DND-41 (cell line): Measurements from ENCODE around the gene FOXK1.
A peak's percentile ranks its signal among the peaks of the same experiment; 100 is the strongest.

Source experiments
- ATAC-seq: fragments of 200-7000 bp; cut with Tn5 transposase; 3 replicates; pipeline ENCODE4 v1.9.1; 2021; ENCODE audit warnings: low read depth; ENCODE audit not compliant: insufficient read depth
- DNase-seq: peaks from one replicate; pipeline ENCODE4 v3.0.0-alpha.2; 2020
- H2AFZ ChIP-seq: 2 replicates; pipeline ENCODE4 v1.6.0; 2012; ENCODE audit warnings: low read depth, low read length
- H3K27ac ChIP-seq: 2 replicates; pipeline ENCODE4 v1.5.1; 2012; ENCODE audit warnings: low read length, inconsistent platforms
- H3K27me3 ChIP-seq: fragments of 200-600 bp; sonication (generic); 2 replicates; pipeline ENCODE4 v1.6.0; 2012; ENCODE audit warnings: low read length, mild to moderate bottlenecking, inconsistent platforms; ENCODE audit not compliant: insufficient read depth, poor library complexity
- H3K36me3 ChIP-seq: 2 replicates; pipeline ENCODE4 v1.5.1; 2012; ENCODE audit warnings: low read length, inconsistent platforms; ENCODE audit not compliant: insufficient read depth
- H3K4me1 ChIP-seq: 2 replicates; pipeline ENCODE4 v1.5.1; 2012; ENCODE audit warnings: mild to moderate bottlenecking, low read length; ENCODE audit not compliant: insufficient read depth
- H3K4me2 ChIP-seq: 2 replicates; pipeline ENCODE4 v1.6.0; 2012; ENCODE audit warnings: mild to moderate bottlenecking, moderate library complexity, low read length, inconsistent platforms; ENCODE audit not compliant: insufficient read depth
- H3K4me3 ChIP-seq, 2 experiments: fragments of 200-600 bp in 1 of 2; shearing (Covaris generic) in 1 of 2; 2 replicates each; pipeline ENCODE4 v1.5.1; 2012 to 2016; ENCODE audit warnings: inconsistent platforms in 2 of 2, low read length in 2 of 2, mild to moderate bottlenecking in 2 of 2, low read depth in 1 of 2, moderate library complexity in 1 of 2
- H3K79me2 ChIP-seq: 2 replicates; pipeline ENCODE4 v1.6.0; 2012; ENCODE audit warnings: low read length, inconsistent platforms; ENCODE audit not compliant: insufficient read depth
- H3K9ac ChIP-seq: 2 replicates; pipeline ENCODE4 v1.6.0; 2012; ENCODE audit warnings: low read depth, mild to moderate bottlenecking, inconsistent platforms, low read length, moderate library complexity
- H3K9me3 ChIP-seq: 2 replicates; pipeline ENCODE4 v1.5.1; 2012; ENCODE audit warnings: low read length, moderate library complexity, mild to moderate bottlenecking, inconsistent platforms; ENCODE audit not compliant: insufficient read depth, severe bottlenecking
- H4K20me1 ChIP-seq: 2 replicates; pipeline ENCODE4 v1.6.0; 2012; ENCODE audit warnings: low read length; ENCODE audit not compliant: insufficient read depth
- EZH2 ChIP-seq: IDR thresholded peaks from 3 replicates; pipeline ENCODE4 v1.6.1; 2012; ENCODE audit warnings: borderline replicate concordance, low read depth, mild to moderate bottlenecking, moderate library complexity, low read length, inconsistent platforms; ENCODE audit not compliant: severe bottlenecking
- TF ChIP-seq, protein P1 (sequence below): IDR thresholded peaks from 2 replicates; pipeline ENCODE4 v1.5.1; 2012; ENCODE audit warnings: borderline replicate concordance, low read length, moderate library complexity, mild to moderate bottlenecking; ENCODE audit not compliant: poor library complexity, severe bottlenecking; ENCODE audit errors: extremely low read depth

FOXK1 gene

DNA sequence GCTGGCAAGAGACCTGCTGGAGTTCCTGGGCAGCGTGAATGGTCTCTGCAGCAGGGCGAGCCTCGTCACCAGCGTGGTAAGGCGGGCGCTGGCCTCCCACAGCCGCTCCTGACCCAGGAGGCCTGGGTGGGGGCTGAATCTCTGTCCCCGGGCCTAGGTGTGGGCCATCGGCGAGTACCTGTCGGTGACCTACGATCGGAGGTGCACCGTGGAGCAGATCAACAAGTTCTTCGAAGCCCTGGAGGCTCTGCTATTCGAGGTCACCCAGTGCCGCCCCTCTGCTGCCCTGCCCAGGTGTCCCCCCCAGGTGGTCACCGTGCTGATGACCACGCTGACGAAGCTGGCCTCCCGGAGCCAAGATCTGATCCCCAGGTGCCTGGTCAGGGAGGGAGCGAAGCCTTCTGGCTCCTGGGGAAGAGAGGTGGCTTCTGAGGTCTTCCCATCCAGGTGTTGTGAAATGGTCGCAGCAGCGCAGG is 108.5 kb downstream of the FOXK1 start:
- no peak for DNase-seq
- Histone ChIP-seq H3K9me3 (no peaks in the 10 kb centered on the region), H3K79me2 (no peaks in the 10 kb centered on the region), H3K9ac (no peak overlapping the region), H2AFZ (no peak overlapping the region), H3K27me3 (no peaks in the 10 kb centered on the region), H4K20me1 (no peaks in the 10 kb centered on the region), H3K4me1 (no peaks in the 10 kb centered on the region), H3K4me2 (no peak overlapping the region), H3K27ac (no peak overlapping the region), H3K4me3 (no peak overlapping the region), H3K36me3 (peaks cover 68% of the 10 kb centered on the region)
- no peak for TF ChIP-seq EZH2
- TF ChIP-seq, protein P1, sequence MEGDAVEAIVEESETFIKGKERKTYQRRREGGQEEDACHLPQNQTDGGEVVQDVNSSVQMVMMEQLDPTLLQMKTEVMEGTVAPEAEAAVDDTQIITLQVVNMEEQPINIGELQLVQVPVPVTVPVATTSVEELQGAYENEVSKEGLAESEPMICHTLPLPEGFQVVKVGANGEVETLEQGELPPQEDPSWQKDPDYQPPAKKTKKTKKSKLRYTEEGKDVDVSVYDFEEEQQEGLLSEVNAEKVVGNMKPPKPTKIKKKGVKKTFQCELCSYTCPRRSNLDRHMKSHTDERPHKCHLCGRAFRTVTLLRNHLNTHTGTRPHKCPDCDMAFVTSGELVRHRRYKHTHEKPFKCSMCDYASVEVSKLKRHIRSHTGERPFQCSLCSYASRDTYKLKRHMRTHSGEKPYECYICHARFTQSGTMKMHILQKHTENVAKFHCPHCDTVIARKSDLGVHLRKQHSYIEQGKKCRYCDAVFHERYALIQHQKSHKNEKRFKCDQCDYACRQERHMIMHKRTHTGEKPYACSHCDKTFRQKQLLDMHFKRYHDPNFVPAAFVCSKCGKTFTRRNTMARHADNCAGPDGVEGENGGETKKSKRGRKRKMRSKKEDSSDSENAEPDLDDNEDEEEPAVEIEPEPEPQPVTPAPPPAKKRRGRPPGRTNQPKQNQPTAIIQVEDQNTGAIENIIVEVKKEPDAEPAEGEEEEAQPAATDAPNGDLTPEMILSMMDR, result no peak
- ATAC-seq, result no peak

DNA sequence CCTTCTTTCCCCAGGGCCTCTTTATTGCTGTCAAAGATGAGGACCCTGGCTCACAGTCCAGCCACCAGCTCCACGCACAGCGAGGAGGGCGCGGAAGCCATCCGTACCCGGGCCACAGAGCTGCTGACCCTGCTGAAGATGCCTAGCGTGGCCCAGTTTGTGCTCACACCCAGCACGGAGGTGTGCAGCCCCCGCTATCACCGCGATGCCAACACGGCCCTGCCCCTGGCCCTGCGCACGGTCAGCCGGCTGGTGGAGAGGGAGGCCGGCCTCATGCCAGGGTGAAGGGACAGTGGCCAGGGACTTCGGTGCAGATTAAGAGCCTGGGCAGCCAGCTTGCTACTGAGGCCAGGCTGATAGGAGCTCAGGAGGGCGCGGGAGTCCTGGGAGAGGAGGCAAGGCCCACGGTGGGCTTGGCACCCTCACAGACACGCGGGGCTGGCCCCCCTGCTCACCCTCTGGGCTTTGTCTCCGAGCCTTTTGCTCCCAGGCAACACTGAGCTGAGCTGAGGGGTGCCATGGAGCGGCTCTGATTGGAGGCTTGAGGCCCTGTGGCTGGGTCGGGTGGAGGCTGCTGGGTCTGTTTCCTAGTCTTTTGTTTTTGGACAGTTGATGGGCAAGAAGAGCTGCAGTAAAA is 109.1 kb downstream of the FOXK1 start:
- Histone ChIP-seq H3K9ac (no peak overlapping the region), H3K9me3 (no peaks in the 10 kb centered on the region), H3K27me3 (no peaks in the 10 kb centered on the region), H3K4me2 (no peak overlapping the region), H4K20me1 (no peaks in the 10 kb centered on the region), H3K36me3 (peaks cover 61% of the 10 kb centered on the region), H2AFZ (no peak overlapping the region), H3K79me2 (no peaks in the 10 kb centered on the region), H3K4me3 (no peak overlapping the region), H3K27ac (no peak overlapping the region), H3K4me1 (no peaks in the 10 kb centered on the region)
- ATAC-seq, result no peak
- TF ChIP-seq, protein P1, result no peak
- no peak for TF ChIP-seq EZH2
- DNase-seq, result no peak

DNA sequence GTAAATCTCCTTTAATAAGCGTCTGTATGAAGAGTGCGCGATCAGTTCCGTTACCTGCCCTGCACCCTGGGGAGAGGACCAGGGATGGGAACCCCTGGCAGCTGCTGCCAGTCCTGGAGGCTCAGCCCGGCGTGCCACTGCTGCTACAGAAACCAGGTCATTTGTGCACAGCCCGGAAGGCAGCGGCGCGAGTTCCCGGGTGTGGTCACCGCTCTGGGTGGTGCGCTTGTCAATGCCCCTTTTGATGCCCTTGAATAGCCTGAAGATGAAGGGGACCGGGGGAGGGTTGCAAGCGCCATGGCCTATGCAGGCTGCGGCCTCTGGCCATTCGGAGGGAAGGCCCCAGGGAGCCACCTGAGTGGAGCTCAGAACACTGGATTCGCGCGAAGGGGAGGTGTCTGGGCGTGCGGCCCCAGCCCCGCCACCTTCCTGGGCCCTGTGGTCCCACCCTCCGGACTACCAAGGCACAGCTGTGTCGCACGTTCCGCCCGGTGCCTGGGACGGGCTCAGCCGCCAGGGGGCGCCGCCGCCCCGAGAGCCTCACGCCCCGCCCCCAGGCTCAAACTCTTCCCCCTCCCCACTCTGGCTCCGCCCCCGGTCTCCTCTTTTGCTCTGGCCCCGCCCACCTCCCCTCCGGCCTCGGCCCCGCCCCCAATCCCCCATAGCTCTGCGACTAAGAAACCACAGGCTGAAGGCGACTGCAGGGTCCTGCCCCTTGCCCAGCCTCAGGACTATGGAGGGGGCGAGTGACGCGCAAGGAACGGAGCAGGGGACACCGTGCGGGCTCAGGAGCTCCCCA is 109.8 kb downstream of the FOXK1 start:
- peak; percentile 31 for DNase-seq
- Histone ChIP-seq H4K20me1 (no peaks in the 10 kb centered on the region), H3K36me3 (peaks cover 57% of the 10 kb centered on the region), H3K4me2 (no peak overlapping the region), H3K9ac (no peak overlapping the region), H2AFZ (no peak overlapping the region), H3K79me2 (no peaks in the 10 kb centered on the region), H3K9me3 (no peaks in the 10 kb centered on the region), H3K27me3 (no peaks in the 10 kb centered on the region), H3K27ac (no peak overlapping the region), H3K4me3 (no peak overlapping the region), H3K4me1 (no peaks in the 10 kb centered on the region)
- TF ChIP-seq, protein P1, result peak; percentile 35
- no peak for TF ChIP-seq EZH2
- peak; percentile 60; the same call in 2 of the 3 replicates for ATAC-seq
